NT2/D1 (cell line): ENCODE results near the gene SIT1.

Source experiments
- SUZ12 ChIP-seq: IDR thresholded peaks from 2 replicates; pipeline ENCODE4 v1.6.1; 2011; ENCODE audit not compliant: insufficient read length, insufficient read depth; ENCODE audit errors: extremely low read depth
- YY1 ChIP-seq: IDR thresholded peaks from 2 replicates; pipeline ENCODE4 v1.6.1; 2011; ENCODE audit not compliant: insufficient read length, insufficient read depth

DNA sequence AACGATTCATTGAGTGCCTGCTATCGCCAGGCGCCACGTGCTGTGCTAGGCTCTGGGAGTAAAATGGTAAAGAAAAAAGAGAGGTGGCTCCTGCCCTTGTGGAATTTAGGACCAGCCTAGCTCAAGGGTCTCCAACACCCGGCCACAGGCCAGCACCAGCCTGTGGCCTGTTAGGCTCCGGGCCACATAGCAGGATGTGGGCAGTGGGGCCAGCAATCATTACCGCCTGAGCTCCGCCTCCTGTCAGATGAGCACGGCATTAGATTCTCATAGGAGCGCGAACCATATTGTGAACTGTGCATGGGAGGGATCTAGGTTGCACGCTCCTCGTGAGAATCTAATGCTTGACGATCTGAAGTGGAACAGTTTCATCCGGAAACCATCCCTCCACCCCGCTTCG is 5.6 kb upstream of the SIT1 start:
- no peak for TF ChIP-seq YY1
- TF ChIP-seq SUZ12 = no peak
